GM19351 (cell line): ENCODE results near the gene FAM168A.

Source experiments
- ATAC-seq: cut with Tn5 transposase; IDR thresholded peaks from one replicate; pipeline ENCODE4 v1.9.1; 2021; ENCODE audit warnings: mild to moderate bottlenecking, moderate library complexity; ENCODE audit not compliant: unreplicated experiment

The FAM168A gene, protein sequence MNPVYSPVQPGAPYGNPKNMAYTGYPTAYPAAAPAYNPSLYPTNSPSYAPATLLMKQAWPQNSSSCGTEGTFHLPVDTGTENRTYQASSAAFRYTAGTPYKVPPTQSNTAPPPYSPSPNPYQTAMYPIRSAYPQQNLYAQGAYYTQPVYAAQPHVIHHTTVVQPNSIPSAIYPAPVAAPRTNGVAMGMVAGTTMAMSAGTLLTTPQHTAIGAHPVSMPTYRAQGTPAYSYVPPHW

DNA sequence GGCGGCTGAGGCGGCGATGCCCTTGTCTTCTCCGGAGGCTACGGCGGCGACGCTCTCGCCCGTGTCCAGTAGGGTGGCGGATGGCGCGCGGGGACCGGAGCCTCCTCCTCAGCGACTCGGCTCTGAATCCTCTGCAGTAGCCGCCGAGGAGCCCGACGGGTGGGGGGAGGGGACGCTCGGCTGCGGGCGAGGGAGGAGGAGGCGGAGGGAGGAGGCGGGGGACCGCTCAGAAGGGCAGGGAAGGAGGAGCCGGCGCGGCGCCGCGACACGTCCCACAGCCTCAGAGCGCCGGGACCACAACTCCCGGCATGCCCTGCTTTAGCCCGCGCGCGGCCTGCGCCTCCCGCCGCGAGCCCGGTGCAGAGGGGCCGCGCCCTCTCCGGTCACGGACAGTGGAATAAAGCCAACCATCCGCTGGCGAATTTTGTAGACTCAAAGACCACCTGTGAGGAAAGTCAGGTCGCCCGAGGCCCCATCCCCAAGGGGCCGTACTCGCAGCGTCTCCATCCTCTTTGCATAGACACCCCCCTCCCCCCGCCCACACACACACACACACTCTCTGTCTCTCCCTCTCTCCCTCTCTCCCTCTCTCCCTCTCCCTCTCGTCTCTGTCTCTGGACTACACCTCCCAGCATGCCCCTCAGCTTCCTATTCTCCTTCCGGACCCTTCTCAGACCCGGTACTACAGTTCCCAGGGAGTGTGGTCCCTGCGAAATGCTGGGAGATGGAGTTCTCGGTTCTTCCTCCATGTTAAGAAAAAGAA, at the start of gene FAM168A:
TSS of gene FAM168A (minus strand) at position 157 of the 763 bp plus-strand sequence. CDS start 129,638 bp downstream, outside the sequence.
- ATAC-seq: peak; percentile 90

DNA sequence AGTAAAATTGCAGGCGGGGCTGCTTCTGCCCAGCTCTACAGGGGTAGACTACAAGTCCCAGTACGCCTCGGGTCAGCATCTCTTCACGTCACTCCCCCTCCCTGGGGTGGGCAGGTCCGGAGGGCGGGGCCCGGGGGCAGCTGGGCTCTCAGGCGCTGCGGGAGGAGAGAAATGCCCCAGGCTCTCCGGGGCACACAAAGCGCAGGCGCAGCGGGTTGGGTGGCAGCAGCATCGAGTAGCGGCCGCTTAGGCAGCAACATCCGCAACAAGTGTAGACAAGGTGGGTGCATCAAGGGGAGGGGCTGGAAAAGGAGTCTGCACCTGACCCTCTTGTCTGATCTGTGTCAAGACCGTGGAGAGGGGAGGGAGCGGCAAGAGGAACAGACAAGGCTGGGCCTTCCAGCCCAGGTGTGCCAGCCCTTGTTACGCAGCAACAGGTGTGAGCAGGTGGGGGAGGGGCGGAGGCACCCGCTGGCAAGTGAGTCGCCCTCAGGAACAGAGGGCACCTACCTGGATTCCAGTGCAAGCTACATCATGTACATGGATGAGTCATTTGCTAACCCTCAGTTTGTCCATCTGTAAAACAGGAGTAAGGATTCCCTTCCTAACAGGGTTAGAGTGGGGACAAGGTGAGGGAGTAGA, 49.7 kb upstream of the FAM168A start:
- ATAC-seq: peak; percentile 79

DNA sequence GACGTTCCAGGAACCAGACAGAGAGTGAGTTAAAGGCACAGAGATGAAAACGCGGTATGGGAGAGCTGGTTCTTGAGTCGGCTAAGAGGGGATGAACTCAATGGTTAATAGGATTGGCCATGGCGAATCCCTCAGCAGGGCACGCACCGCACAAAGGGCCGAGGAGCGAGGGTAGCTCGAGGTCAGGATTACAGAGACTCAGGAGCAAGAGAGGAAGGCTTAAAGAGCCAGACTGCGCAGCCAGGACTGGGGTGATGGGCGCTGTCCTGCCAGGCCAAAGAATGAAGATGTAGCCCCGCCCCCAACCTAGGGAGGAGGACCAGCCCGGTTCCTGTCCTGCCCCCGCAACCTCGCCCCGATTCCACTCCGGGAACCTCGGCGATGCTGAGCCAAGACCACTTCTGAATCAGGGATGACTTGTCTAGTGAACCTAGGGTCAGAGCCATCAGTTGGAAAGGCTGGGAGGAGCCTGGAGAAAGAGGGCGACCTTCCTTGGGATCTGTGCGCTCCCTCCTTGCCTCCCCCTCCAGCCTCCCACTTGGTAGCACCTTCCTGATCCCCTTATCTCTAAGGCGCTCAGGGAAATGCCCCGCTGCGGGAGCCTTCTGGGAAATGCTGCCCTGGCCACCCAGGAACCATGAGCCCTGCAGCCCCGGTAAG, 48.2 kb upstream of the FAM168A start, which contains the start of gene PLEKHB1:
TSS of gene PLEKHB1 (plus strand) at position 610 of the 660 bp plus-strand sequence. CDS start at position 638, 28 bp downstream.
- no peak for ATAC-seq

DNA sequence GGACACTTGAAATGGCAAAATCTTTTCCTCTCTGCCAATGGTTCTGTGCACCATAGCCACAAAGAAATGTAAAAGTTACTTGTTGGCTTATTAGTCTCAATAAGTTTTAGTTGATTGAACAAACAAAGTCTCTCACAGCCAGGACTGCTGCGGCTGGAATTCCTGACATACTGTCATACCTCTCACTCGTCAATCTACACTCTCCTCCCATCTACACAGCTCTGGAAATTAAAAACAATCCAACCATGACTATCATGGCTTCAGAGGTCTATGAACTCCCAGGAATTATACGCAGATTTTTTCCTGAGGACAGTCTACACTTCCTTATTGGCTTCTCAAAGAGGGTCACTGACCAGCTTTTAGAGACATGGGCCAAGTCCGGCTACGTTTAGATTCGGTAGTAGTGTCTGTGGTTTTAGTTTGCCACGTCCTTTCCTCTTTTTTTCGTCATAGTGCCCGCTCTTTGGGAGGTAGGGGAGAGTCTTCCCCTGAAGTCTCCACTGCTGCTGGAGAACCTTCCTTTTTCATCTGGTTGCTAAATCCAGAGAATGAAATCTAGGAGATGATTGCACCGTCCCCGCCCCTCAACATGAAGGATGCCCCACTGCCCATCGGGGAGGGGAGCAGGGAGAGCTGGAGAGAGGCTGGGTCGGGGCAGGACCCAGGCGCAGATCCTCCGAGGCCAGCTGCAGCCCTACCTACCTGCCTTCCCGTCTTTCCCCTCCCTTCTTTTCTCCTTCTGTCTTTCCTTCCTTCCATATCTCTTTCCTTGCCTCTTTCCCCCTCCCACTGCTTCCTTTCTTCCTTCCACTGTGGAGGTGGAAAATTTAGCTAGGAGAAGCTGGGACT, 47.4 kb upstream of the FAM168A start:
- ATAC-seq: no peak

DNA sequence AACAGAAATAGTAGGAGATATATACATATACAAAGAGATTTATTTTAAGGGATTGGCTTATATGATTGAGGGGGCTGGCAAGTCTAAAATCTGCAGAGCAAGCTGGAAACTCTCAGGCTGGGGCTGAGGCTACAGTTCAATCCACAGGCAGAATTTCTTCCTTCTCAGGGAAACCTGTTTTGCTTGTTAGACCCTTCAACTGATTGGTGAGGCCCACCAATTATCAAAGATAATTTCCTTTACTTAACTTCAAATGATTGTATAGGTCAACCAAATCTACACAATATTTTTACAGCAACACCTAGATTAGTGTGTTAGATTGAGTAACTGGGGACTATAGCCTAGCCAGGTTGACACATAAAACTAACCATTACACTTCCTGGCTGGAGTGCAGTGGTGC, 43.8 kb upstream of the FAM168A start:
- ATAC-seq: no peak

DNA sequence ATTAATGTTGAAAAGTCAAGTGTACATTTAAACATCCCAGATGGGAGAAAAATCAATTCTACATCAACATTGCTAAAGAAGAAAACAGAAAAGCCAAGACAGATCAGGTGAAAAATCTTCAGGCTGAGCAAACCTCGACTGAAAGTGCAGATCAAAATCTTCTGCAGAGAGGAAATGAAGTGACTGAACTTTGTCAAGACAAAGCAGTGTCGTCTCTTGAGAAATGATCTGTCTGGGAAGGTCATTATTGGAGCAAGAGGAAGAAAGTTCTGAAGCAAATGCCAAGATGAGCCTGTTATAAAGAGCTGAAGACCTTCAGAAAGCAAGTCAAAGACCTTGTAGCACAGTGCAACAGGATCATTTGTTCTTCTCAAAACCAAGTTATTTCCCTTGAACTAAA, 42.7 kb upstream of the FAM168A start:
- no peak for ATAC-seq

DNA sequence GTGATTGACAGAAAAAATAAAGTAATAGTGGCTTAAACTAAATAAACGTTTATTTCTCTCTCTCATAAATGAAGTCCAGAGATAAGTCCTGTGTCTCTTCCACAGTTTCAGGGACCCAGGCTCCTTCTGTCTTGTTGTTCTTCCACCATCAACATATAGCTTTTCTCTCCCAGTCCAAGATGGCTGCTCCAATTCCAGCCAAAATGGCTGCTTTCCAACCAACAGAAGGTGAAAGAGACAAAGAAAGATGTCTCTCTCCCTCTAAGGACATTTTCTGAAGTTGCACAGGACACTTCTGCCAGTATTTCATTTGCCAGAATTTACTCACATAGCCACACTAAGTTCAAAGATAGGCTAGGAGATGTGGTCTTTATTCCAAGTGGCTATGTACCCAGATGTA, 39.1 kb upstream of the FAM168A start:
- no peak for ATAC-seq

DNA sequence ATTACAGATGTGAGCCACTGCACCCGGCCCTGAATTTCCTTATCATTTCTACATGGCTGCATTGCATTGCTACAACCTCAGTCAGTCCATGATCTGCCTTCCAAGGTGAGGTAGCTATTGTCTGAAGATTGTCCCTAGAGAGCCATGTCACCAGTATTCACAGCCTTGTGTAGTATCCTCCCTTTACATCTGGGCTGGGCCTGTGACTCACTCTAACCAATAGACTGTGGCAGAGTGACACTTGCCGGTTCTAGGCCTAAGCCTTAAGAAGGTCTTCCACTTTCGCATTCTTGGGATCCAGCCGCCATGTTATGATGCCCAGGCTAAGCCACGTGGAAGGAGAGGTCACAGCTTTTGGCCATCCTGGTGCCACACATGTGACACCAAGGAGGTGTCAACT, 38.3 kb upstream of the FAM168A start:
- ATAC-seq: no peak

DNA sequence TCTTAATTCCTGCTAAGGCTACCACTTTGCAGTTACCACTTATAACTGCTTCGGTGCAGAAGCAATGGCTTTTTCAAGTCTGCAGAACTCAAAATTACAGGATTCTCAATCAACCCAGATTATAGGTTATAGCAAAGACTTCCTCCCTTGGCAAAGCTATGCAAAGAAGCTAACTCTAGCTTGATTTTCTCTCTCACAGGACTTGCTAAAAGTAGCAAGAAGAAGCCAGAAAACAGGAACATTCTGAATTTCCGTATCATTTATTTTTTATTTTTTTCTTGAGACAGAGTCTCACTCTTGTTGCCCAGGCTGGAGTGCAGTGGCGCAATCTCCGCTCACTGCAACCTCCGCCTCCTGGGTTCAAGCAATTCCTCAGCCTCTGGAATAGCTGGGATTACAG, 37.8 kb upstream of the FAM168A start:
- no peak for ATAC-seq

DNA sequence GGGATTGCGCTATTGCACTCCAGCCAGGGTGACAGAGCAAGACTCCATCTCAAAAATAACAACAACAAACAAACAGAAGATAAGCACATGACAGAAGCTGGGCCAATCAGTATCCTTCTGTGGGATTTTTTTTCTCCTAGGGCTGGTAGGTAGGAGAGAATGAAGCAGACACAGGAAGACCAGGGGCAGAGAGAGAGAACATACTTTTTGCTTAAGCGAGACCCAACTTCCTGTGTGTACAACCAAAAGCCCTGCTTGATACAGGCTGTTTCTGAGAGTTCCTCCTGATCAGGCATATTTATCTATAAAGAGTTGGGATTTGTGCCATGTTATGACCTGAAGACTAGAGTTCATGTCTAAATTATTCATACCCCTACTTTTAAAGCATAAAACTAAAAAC, 36.1 kb upstream of the FAM168A start:
- no peak for ATAC-seq

DNA sequence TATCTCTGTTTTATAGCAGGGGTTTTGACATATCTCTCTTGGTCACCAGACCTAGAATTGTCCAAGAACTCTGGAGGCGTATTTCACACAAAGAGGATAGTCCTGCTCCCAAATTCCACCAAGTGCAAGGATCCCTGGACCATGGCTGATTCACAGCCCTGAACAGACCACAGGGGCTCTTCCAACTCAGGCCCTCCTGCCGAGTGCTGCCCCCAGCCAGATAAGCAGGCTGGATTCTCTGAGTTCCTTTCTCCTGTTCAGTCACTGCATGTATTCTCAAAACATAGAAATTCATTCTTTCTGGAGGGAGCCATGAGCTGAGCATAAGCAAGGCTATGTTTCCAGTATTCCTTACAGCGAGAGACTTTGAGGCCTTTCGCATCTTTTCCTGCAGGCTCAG, 35.1 kb upstream of the FAM168A start:
- no peak for ATAC-seq

DNA sequence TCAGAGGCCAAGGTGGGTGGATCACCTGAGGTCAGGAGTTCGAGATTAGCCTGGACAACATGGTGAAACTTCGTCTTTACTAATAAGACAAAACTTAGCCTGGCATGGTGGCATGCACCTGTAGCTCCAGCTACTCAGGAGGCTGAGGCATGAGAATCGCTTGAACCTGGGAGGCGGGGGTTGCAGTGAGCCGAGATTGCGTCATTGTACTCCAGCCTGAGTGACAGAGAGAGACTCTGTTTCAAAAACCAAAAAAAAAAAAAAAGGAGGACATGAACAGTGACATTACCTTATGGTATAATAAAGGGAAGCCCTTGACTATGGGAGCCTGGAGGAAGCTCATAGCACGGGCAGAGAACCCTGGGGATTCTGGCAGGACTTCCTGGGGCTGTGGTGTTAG, 32.0 kb upstream of the FAM168A start:
- ATAC-seq: no peak

DNA sequence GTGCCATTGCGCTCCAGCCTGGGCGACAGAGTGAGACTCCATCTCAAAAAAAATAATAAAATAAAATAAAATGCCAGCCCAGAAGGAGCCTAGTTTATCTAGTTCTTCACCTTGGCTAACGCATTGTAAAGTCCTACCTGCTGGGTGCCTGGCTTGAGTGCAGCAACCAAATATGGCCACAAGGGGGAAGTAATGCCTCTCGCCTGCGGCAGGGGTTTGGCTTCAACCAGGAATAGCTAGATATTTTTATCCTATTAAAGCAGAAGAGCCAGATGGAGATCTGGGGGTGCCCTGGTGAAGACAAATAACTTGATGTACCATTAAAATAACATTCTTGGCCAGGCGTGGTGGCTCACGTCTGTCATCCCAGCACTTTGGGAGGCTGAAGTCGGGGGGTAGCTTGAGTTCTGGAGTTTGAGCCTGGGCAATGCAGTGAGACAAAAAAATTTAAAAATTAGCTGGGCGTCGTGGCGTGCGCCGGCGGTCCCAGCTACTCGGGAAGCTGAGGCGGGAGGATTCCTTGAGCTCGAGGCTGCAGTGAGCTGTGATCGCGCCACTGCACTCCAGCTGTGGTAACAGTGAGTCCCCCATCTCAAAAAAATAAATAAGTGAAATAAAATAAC, 27.9 kb upstream of the FAM168A start:
- no peak for ATAC-seq

DNA sequence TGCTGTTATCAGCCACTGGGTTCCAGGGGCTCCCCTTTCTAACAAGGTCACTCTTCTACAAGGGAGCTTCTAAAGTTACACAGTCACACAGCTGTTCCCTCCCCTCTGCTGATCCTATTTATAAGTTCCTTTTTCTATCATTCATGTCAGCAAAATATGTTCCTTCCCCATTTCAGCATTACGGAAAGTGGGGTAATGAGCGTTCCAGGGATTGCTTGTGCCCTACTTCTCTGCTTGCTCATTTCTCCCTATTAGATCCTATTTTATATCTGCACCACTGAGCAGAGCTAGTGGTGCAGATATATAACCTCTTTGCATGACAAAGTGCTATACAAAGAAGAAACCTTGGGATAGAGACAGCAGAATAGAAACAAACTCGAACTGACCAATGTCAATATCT, 25.8 kb upstream of the FAM168A start:
- no peak for ATAC-seq

DNA sequence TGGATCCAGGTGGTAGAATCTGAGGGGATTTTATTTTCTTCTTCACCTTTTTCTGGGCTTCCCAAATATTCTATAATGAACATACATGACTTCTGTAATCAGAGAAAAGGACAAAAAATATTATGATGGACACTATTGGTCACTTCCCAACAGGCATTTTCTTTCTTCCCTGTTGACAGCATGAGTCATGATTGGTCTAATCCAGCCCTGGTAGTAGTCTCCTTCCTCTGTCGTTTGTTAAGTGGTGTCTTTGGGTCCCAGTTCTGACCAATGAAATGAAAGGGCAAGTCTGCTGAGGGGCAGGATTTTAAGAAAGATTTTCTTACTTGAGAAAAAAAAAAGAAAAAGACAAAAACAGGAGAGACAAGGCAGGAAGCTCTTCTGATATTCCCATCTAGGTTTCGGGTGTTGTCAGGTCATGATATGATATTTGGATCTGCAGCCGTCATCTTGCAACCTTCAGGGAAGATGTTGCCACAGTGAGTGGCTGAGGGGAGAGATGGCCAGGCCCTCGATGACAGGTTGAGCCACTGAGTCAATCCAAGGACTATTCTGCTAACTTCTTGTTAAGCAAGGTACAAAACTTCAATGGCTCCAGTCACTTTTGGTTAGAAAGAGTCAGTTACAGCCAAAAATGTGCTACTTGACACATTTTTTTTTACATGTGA, 25.1 kb upstream of the FAM168A start:
- no peak for ATAC-seq

DNA sequence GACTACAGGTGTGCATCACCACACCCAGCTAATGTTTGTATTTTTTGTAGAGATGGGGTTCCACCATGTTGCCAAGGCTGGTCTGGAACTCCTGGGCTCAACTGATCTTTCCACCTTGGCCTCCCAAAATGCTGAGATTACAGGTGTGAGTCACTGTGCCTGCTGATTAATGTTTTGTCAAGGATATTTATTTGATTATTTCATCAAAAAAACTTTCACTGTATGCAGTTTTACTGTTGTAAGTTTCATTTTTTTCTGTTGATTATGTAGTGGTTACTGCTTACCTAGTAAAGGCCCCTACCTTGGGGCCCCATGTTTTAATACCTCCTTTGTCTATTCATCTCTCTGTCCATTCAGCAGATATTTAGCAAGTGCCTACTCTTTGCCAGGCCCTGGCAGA, 16.7 kb upstream of the FAM168A start:
- ATAC-seq: no peak

DNA sequence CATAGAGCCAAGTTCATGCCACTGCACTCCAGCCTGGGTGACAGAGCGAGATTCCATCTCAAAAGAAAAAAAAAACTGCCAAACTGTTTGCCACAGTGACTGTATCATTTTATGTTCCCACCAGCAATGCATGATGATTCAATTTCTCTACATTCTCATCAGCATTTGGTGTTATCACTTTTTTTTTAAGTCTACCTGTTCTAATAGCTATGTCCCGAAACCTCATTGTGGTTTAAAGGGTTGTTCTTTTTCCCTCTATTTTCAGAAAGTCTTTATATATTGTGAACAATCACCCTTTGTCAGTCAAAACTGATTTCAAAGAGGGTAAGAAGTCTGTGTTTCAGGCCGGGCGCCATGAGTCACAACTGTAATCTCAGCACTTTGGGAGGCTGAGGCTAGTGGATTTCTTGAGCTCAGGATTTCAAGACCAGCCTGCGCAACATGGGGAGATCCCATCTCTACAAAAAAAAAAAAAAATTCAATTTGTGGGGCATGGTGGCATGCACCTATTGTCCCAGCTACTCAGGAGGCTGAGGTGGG, 14.8 kb upstream of the FAM168A start:
- ATAC-seq: no peak

DNA sequence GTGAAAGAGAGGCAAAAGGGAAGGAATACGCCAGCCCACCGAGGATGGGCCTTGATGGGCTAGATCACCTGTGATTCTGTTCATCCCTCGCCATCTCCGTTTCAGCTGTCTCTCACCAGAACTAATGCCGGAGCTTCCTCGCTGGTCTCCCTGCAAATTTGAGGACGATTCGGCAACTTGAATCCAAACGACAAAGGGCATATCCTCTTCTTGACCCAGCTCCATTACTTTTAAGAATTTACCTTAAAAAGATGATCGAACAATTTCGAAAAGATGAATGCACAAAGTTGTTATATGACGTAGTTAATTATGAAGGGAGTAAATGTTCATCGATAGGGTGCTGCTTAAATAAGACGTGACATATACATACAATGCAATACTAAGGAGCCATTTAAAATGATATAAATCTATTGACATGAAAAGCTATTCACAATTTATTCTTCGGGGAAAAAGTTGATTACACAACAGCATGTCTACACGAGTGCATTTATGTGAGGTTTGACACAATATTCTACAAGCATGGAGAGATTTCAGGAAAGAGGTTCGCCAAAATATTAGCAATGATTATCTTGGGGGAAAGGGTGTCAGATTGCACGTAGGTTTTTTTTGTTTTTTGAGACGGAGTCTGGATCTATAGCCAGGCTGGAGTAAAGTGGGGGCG, 937 bp upstream of the FAM168A start:
- ATAC-seq: peak; percentile 7
